DOHH2 (cell line): ENCODE measurements around the gene SRF.

ENCODE experiments used
- H3F3A ChIP-seq: fragments of 200-600 bp; sonication (generic), shearing (Covaris generic); 2 replicates; pipeline ENCODE4 v1.6.0; 2016; ENCODE audit warnings: antibody characterized with exemption, mild to moderate bottlenecking; ENCODE audit not compliant: control insufficient read depth, insufficient read depth
- H3K27ac ChIP-seq: fragments of 200-600 bp; sonication (generic); 2 replicates; pipeline ENCODE4 v1.5.1; 2014; ENCODE audit warnings: low read depth, mild to moderate bottlenecking, low read length, moderate library complexity
- H3K27me3 ChIP-seq: fragments of 200-600 bp; sonication (generic); 2 replicates; pipeline ENCODE4 v1.6.1; 2014; ENCODE audit warnings: mild to moderate bottlenecking, low read length, mixed read lengths; ENCODE audit not compliant: control insufficient read depth
- H3K36me3 ChIP-seq: fragments of 200-600 bp; sonication (generic); 2 replicates; pipeline ENCODE4 v1.6.1; 2014; ENCODE audit warnings: mild to moderate bottlenecking, low read length, moderate library complexity, mixed read lengths; ENCODE audit not compliant: control insufficient read depth
- H3K4me1 ChIP-seq: fragments of 200-600 bp; sonication (generic); 2 replicates; pipeline ENCODE4 v1.6.1; 2014; ENCODE audit warnings: mild to moderate bottlenecking, low read length, mixed read lengths; ENCODE audit not compliant: control insufficient read depth
- H3K4me2 ChIP-seq: fragments of 200-600 bp; sonication (generic); 2 replicates; pipeline ENCODE4 v1.6.0; 2014; ENCODE audit warnings: mild to moderate bottlenecking, low read length, moderate library complexity
- H3K4me3 ChIP-seq: fragments of 200-600 bp; sonication (generic); 2 replicates; pipeline ENCODE4 v1.5.1; 2014; ENCODE audit warnings: mild to moderate bottlenecking, low read length, mixed read lengths
- H3K79me2 ChIP-seq: fragments of 200-600 bp; sonication (generic); 2 replicates; pipeline ENCODE4 v1.6.1; 2014; ENCODE audit warnings: mild to moderate bottlenecking, low read length, mixed read lengths; ENCODE audit not compliant: control insufficient read depth
- H3K9me2 ChIP-seq: fragments of 200-600 bp; sonication (generic); replicated peaks from 2 replicates; pipeline ENCODE4 v1.6.1; 2014; ENCODE audit warnings: mild to moderate bottlenecking, low read length, mixed read lengths; ENCODE audit not compliant: control insufficient read depth
- H3K9me3 ChIP-seq: fragments of 200-600 bp; sonication (generic); 2 replicates; pipeline ENCODE4 v1.6.1; 2014; ENCODE audit warnings: antibody characterized with exemption, low read length, mixed read lengths; ENCODE audit not compliant: control insufficient read depth, insufficient read depth
- H4K20me1 ChIP-seq: fragments of 200-600 bp; sonication (generic); 2 replicates; pipeline ENCODE4 v1.6.0; 2014; ENCODE audit warnings: low read depth, mild to moderate bottlenecking, antibody characterized with exemption, low read length, moderate library complexity; ENCODE audit not compliant: control insufficient read depth, insufficient read depth
- CTCF ChIP-seq: fragments of 200-600 bp; sonication (generic); IDR thresholded peaks from one replicate; pipeline ENCODE4 v1.5.1; 2014; ENCODE audit warnings: antibody characterized with exemption, mild to moderate bottlenecking, low read depth, low read length; ENCODE audit not compliant: poor library complexity, severe bottlenecking
- EZH2phosphoT487 ChIP-seq: fragments of 200-600 bp; sonication (generic); IDR thresholded peaks from 2 replicates; pipeline ENCODE4 v1.6.1; 2017; ENCODE audit warnings: borderline replicate concordance, mild to moderate bottlenecking, antibody characterized with exemption, low read length, moderate library complexity, mixed read lengths

Gene SRF

GRCh38 chr6:43223175-43223574 lies 52.1 kb downstream of the SRF start:
- Histone ChIP-seq H4K20me1 (no peaks in the 10 kb centered on the region), H3K79me2 (peaks cover 35% of the 10 kb centered on the region), H3K27ac (no peak overlapping the region), H3K27me3 (no peaks in the 10 kb centered on the region), H3K4me3 (peak overlapping the region; percentile 71; the same call in 1 of the 2 replicates), H3K4me1 (peaks cover 47% of the 10 kb centered on the region), H3K9me3 (no peaks in the 10 kb centered on the region), H3K36me3 (peaks cover 61% of the 10 kb centered on the region), H3F3A (peaks cover 10% of the 10 kb centered on the region; the same call in 1 of the 2 replicates), H3K9me2 (no peaks in the 10 kb centered on the region), H3K4me2 (peak overlapping the region; percentile 85)
- TF ChIP-seq CTCF (no peak), EZH2phosphoT487 (no peak)

DNA sequence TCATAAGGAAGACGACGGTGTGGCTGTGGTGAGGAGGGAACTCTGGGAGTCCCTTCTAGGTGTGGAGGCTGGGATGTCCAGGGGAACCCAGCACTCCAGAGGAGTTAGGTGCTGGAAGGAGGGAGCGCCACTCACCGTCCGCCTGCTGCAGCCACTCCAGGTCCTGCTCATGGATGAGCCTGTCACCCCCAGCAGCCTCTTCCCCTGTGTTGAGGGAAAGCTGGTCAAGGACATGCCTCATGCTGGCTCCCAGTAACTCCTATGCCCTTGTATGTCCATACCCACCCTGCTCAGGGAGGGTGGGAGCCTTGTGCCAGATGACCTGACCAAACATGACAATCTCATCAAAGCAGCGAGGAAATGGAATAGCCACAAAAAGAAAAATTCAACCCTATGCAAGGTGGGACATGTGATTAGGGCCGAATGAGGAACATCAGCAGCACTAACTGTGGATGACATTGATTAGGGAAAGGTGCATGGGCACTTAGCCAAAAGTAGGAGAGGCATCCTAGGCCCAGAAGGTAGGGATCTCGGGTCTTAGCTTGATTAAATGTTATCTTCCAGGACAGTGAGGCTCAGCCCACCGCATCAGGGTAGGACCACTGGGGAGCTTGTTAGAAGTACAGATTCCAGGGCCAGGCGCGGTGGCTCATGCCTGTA lies 55.3 kb downstream of the SRF start:
- Histone ChIP-seq H3F3A (peaks cover 10% of the 10 kb centered on the region; the same call in 1 of the 2 replicates), H3K79me2 (peaks cover 47% of the 10 kb centered on the region), H3K9me2 (no peaks in the 10 kb centered on the region), H4K20me1 (no peaks in the 10 kb centered on the region), H3K27me3 (no peaks in the 10 kb centered on the region), H3K36me3 (peaks cover 55% of the 10 kb centered on the region), H3K27ac (peak overlapping the region; percentile 84), H3K4me2 (peak overlapping the region; percentile 85), H3K9me3 (no peaks in the 10 kb centered on the region), H3K4me3 (peak overlapping the region; percentile 50), H3K4me1 (peaks cover 62% of the 10 kb centered on the region)
- TF ChIP-seq EZH2phosphoT487 (no peak), CTCF (no peak)

GRCh38 chr6:43228951-43229802 lies 58.1 kb downstream of the SRF start, which contains the start of gene DNPH1:
TSS of gene DNPH1 (minus strand) at chr6:43229481. CDS start at chr6:43229456, 25 bp downstream.
- no peaks in the 10 kb centered on the region for H3K27me3 ChIP-seq
- peaks cover 38% of the 10 kb centered on the region for H3K79me2 ChIP-seq
- H3K27ac ChIP-seq = peak within 1 kb of the TSS; percentile 28
- peaks cover 10% of the 10 kb centered on the region; the same call in 1 of the 2 replicates for H3F3A ChIP-seq
- peaks cover 51% of the 10 kb centered on the region for H3K4me1 ChIP-seq
- H3K36me3 ChIP-seq = peaks cover 27% of the 10 kb centered on the region
- peak within 1 kb of the TSS; percentile 87 for H3K4me2 ChIP-seq
- TF ChIP-seq CTCF (peak; percentile 84), EZH2phosphoT487 (no peak)
- no peaks in the 10 kb centered on the region for H3K9me2 ChIP-seq
- H3K9me3 ChIP-seq = no peaks in the 10 kb centered on the region
- no peaks in the 10 kb centered on the region for H4K20me1 ChIP-seq
- H3K4me3 ChIP-seq = peak within 1 kb of the TSS; percentile 78
